T-cell (primary cell): ENCODE data around the gene PLXNA1. TPM values are rescaled to one million over a fixed set of nuclear protein-coding genes. Genes with fewer than 3 reads are reported as not detected.

Experiments
- ATAC-seq, 4 experiments: fragments of 200-7000 bp in 3 of 4; fragments of 150-1000 bp in 1 of 4; cut with Tn5 transposase; replicated peaks in 1 of 4; 1 replicate in 3 of 4; 2 replicates in 1 of 4; pipeline ENCODE4 v1.10.0; 2021; ENCODE audit warnings: moderate library complexity in 3 of 4, mild to moderate bottlenecking in 2 of 4, moderate number of reproducible peaks in 1 of 4
- CTCF ChIA-PET, 2 donors: fragments of 300-600 bp; sonication (Branson Sonifier 250); formaldehyde crosslinking; loops; one replicate each; lab custom pipeline; 2022; ENCODE audit warnings: antibody characterized with exemption in 2 of 2; lab: Charles Lee
- POLR2A ChIA-PET, 2 donors: fragments of 300-600 bp; sonication (Branson Sonifier 250); formaldehyde crosslinking; loops; one replicate each; lab custom pipeline; 2022; ENCODE audit warnings: antibody characterized with exemption in 2 of 2; lab: Charles Lee
- DNase-seq, 35 experiments: peaks; one replicate each; pipeline versions ENCODE4 v3.0.0 to v3.0.0-alpha.2; 2013 to 2023
- H3K27ac ChIP-seq: one replicate; pipeline ENCODE4 v1.5.1; 2013; ENCODE audit warnings: low read length
- H3K27me3 ChIP-seq, 2 experiments: replicated peaks in 1 of 2; 1 replicate in 1 of 2; 2 replicates in 1 of 2; pipeline versions ENCODE4 v1.6.1 to v1.7.0; 2013; ENCODE audit warnings: low read length in 1 of 2, mixed read lengths in 1 of 2; ENCODE audit not compliant: control insufficient read depth in 2 of 2, insufficient read depth in 2 of 2; ENCODE audit errors: extremely low read depth in 1 of 2
- H3K36me3 ChIP-seq, 2 donors: 1 replicate in 1 of 2; 2 replicates in 1 of 2; pipeline versions ENCODE4 v1.6.1 to v1.7.0; 2013; ENCODE audit warnings: low read length in 1 of 2; ENCODE audit not compliant: control insufficient read depth in 2 of 2, insufficient read depth in 1 of 2; ENCODE audit errors: extremely low read depth in 1 of 2
- H3K4me1 ChIP-seq, 2 experiments: 1 replicate in 1 of 2; 2 replicates in 1 of 2; pipeline versions ENCODE4 v1.6.1 to v1.7.0; 2013; ENCODE audit warnings: low read length in 2 of 2, mixed read lengths in 1 of 2; ENCODE audit not compliant: insufficient read depth in 2 of 2, control insufficient read depth in 1 of 2; ENCODE audit errors: extremely low read depth in 1 of 2
- H3K4me3 ChIP-seq, 2 donors: 1 replicate in 1 of 2; 2 replicates in 1 of 2; pipeline versions ENCODE4 v1.5.1 to v1.7.0; 2013; ENCODE audit warnings: mild to moderate bottlenecking in 2 of 2, low read length in 1 of 2, moderate library complexity in 1 of 2; ENCODE audit not compliant: control insufficient read depth in 1 of 2; ENCODE audit errors: extremely low read depth in 1 of 2
- H3K9me3 ChIP-seq: 2 replicates; pipeline ENCODE4 v1.7.0; 2013
- H3K27ac Mint-ChIP-seq, 2 donors: one replicate each; pipeline ENCODE4 v1.8.0; 2020 to 2021; ENCODE audit warnings: mild to moderate bottlenecking in 2 of 2, mixed read lengths in 2 of 2
- H3K27me3 Mint-ChIP-seq, 2 donors: one replicate each; pipeline ENCODE4 v1.8.0; 2021 to 2022; ENCODE audit warnings: mixed read lengths in 2 of 2
- H3K36me3 Mint-ChIP-seq: one replicate; pipeline ENCODE4 v1.8.0; 2021; ENCODE audit warnings: mixed read lengths
- H3K4me1 Mint-ChIP-seq, 3 donors: one replicate each; pipeline ENCODE4 v1.8.0; 2020 to 2022; ENCODE audit warnings: mixed read lengths in 3 of 3, mild to moderate bottlenecking in 1 of 3
- H3K4me3 Mint-ChIP-seq, 3 donors: one replicate each; pipeline ENCODE4 v1.8.0; 2020 to 2022; ENCODE audit warnings: mild to moderate bottlenecking in 3 of 3, mixed read lengths in 3 of 3, moderate library complexity in 3 of 3
- H3K9me3 Mint-ChIP-seq, 3 donors: one replicate each; pipeline ENCODE4 v1.8.0; 2020 to 2022; ENCODE audit warnings: mixed read lengths in 3 of 3
- WGBS: methylation state at CpG from one replicate; pipeline ENCODE4 v1.1.5; 2013; ENCODE audit warnings: missing lambda C conversion rate; ENCODE audit not compliant: insufficient coverage; 5-methylcytosine and 5-hydroxymethylcytosine counted together
- total RNA-seq, 35 experiments: library from RNA in 6 of 35; stranded (reverse) in 6 of 35; fragments of 120-200 nt in 1 of 35; gene quantifications; one replicate each; pipeline versions ENCODE4 v1.2.1 to v1.2.4 and lab custom pipeline; 2013 to 2026

PLXNA1 gene
- total RNA-seq (10 to 100 TPM; 10.9 to 16.9 (median 16.0) TPM), total RNA-seq (lab: John Stamatoyannopoulos, UW) (38.8 to 254 (median 62.1) reads per million in 29 experiments)
- 5.7 TPM for total RNA-seq (2013)

GRCh38 chr3:126982471-126983175 is at the start of gene PLXNA1:
Gene PLXNA1, plus strand, starts transcription at chr3:126983115. Its CDS starts 5,479 bp downstream, at chr3:126988594.
- ChIA-PET POLR2A (no interaction called here), CTCF (interaction anchor here (0.5 to 1.0 kb wide), 3 partner anchors 71 to 1169 kb away, joined by 3 to 6 read pairs (median 3); no protein-coding TSS in a partner anchor)
- Histone ChIP-seq H3K36me3 (no peaks in the 10 kb centered on the region), H3K9me3 (no peaks in the 10 kb centered on the region), H3K27ac (peak within 1 kb of the TSS; percentile 98), H3K27me3 (peaks cover 2 to 35% of the 10 kb centered on the region in 2 experiments), H3K4me1 (peaks cover 2 to 25% of the 10 kb centered on the region in 2 experiments), H3K4me3 (peak within 1 kb of the TSS; percentile 69)
- peaks cover 9 to 17% of the 10 kb centered on the region in 2 donors for H3K27me3 Mint-ChIP-seq
- H3K4me1 Mint-ChIP-seq, result peaks cover 0 to 17% (median 17%) of the 10 kb centered on the region in 3 donors
- DNase-seq (peak; percentile 76 to 95 (median 83)), ATAC-seq (peak; percentile 79 to 87 (median 84))
- no peaks in the 10 kb centered on the region for H3K9me3 Mint-ChIP-seq
- peak within 1 kb of the TSS; percentile 82 to 87 (median 84) for H3K4me3 Mint-ChIP-seq
- under 1% methylated on average over 86 of the region's 89 CpGs for WGBS
- H3K36me3 Mint-ChIP-seq, result no peaks in the 10 kb centered on the region
- H3K27ac Mint-ChIP-seq, result peak within 1 kb of the TSS; percentile 94 to 95

GRCh38 chr3:126934031-126934531 is 48.8 kb upstream of the PLXNA1 start:
- Mint-ChIP-seq H3K27ac (no peak overlapping the region), H3K36me3 (peaks cover 14% of the 10 kb centered on the region), H3K4me3 (no peak overlapping the region), H3K9me3 (no peaks in the 10 kb centered on the region), H3K27me3 (no peaks in the 10 kb centered on the region), H3K4me1 (no peaks in the 10 kb centered on the region)
- Histone ChIP-seq H3K27me3 (no peaks in the 10 kb centered on the region), H3K9me3 (no peaks in the 10 kb centered on the region), H3K4me1 (no peaks in the 10 kb centered on the region), H3K27ac (no peak overlapping the region), H3K4me3 (no peak overlapping the region), H3K36me3 (no peaks in the 10 kb centered on the region)
- ATAC-seq, result no peak
- ChIA-PET CTCF (interaction anchor here in 1 of 2 donors (0.7 kb wide), 1 partner anchor 262 kb away, joined by 3 read pairs; no protein-coding TSS in a partner anchor), POLR2A (no interaction called here)
- no peak for DNase-seq
- no CpG with 5 or more reads among the region's 4 CpGs for WGBS

- ChIA-PET POLR2A (no interaction called here), CTCF (no interaction called here)
- H3K27ac Mint-ChIP-seq, result no peak overlapping the region
- H3K4me3 ChIP-seq, result no peak overlapping the region
- DNase-seq, result no peak
- no peaks in the 10 kb centered on the region for H3K9me3 ChIP-seq
- H3K9me3 Mint-ChIP-seq, result no peaks in the 10 kb centered on the region
- no peaks in the 10 kb centered on the region for H3K4me1 ChIP-seq
- ATAC-seq, result no peak
- no peaks in the 10 kb centered on the region for H3K27me3 Mint-ChIP-seq
- H3K4me3 Mint-ChIP-seq, result no peak overlapping the region
- no peaks in the 10 kb centered on the region for H3K27me3 ChIP-seq
- WGBS, result 89% methylated on average over 7 of the region's 8 CpGs
- peaks cover 8% of the 10 kb centered on the region for H3K36me3 Mint-ChIP-seq
- H3K27ac ChIP-seq, result no peak overlapping the region
- no peaks in the 10 kb centered on the region for H3K36me3 ChIP-seq
- no peaks in the 10 kb centered on the region for H3K4me1 Mint-ChIP-seq
Measured at GRCh38 chr3:126934991-126935390, 47.9 kb upstream of the PLXNA1 start.

- ChIA-PET CTCF (no interaction called here), POLR2A (no interaction called here)
- Mint-ChIP-seq H3K9me3 (no peaks in the 10 kb centered on the region), H3K27me3 (no peaks in the 10 kb centered on the region), H3K36me3 (peaks cover 4% of the 10 kb centered on the region), H3K27ac (no peak overlapping the region), H3K4me3 (no peak overlapping the region), H3K4me1 (no peaks in the 10 kb centered on the region)
- H3K27me3 ChIP-seq, result no peaks in the 10 kb centered on the region
- no peak overlapping the region for H3K27ac ChIP-seq
- DNase-seq (no peak), ATAC-seq (no peak)
- WGBS, result 79% methylated on average over 2 of the region's 4 CpGs
- no peak overlapping the region for H3K4me3 ChIP-seq
- no peaks in the 10 kb centered on the region for H3K9me3 ChIP-seq
- no peaks in the 10 kb centered on the region for H3K36me3 ChIP-seq
- H3K4me1 ChIP-seq, result no peaks in the 10 kb centered on the region
Measured at GRCh38 chr3:126935756-126936509, 47.0 kb upstream of the PLXNA1 start.

GRCh38 chr3:126936853-126937425 is 46.0 kb upstream of the PLXNA1 start:
- Histone ChIP-seq H3K4me1 (no peaks in the 10 kb centered on the region), H3K27me3 (no peaks in the 10 kb centered on the region), H3K4me3 (no peak overlapping the region), H3K27ac (no peak overlapping the region), H3K36me3 (no peaks in the 10 kb centered on the region), H3K9me3 (no peaks in the 10 kb centered on the region)
- WGBS, result 98% methylated on average over 4 of the region's 6 CpGs
- Mint-ChIP-seq H3K4me3 (no peak overlapping the region), H3K27ac (no peak overlapping the region), H3K9me3 (no peaks in the 10 kb centered on the region), H3K36me3 (peaks cover 4% of the 10 kb centered on the region), H3K4me1 (no peaks in the 10 kb centered on the region), H3K27me3 (no peaks in the 10 kb centered on the region)
- DNase-seq (no peak), ATAC-seq (no peak)
- POLR2A ChIA-PET, result no interaction called here
- CTCF ChIA-PET, result no interaction called here

GRCh38 chr3:126937533-126937932 is 45.4 kb upstream of the PLXNA1 start:
- Mint-ChIP-seq H3K9me3 (no peaks in the 10 kb centered on the region), H3K4me1 (no peaks in the 10 kb centered on the region), H3K4me3 (no peak overlapping the region), H3K27ac (no peak overlapping the region), H3K36me3 (peaks cover 6% of the 10 kb centered on the region), H3K27me3 (no peaks in the 10 kb centered on the region)
- Histone ChIP-seq H3K4me1 (no peaks in the 10 kb centered on the region), H3K4me3 (no peak overlapping the region), H3K27me3 (no peaks in the 10 kb centered on the region), H3K27ac (no peak overlapping the region), H3K9me3 (no peaks in the 10 kb centered on the region), H3K36me3 (no peaks in the 10 kb centered on the region)
- no peak for DNase-seq
- POLR2A ChIA-PET, result no interaction called here
- CTCF ChIA-PET, result no interaction called here
- 95% methylated on average over 2 of the region's 2 CpGs for WGBS
- ATAC-seq, result no peak
